ENCODE measurements around the gene PIWIL1. TPM values are rescaled to one million over a fixed set of nuclear protein-coding genes. Genes with fewer than 3 reads are reported as not detected.

Gene PIWIL1
- total RNA-seq, 1 donor from 2014 or later, result not detected

DNA sequence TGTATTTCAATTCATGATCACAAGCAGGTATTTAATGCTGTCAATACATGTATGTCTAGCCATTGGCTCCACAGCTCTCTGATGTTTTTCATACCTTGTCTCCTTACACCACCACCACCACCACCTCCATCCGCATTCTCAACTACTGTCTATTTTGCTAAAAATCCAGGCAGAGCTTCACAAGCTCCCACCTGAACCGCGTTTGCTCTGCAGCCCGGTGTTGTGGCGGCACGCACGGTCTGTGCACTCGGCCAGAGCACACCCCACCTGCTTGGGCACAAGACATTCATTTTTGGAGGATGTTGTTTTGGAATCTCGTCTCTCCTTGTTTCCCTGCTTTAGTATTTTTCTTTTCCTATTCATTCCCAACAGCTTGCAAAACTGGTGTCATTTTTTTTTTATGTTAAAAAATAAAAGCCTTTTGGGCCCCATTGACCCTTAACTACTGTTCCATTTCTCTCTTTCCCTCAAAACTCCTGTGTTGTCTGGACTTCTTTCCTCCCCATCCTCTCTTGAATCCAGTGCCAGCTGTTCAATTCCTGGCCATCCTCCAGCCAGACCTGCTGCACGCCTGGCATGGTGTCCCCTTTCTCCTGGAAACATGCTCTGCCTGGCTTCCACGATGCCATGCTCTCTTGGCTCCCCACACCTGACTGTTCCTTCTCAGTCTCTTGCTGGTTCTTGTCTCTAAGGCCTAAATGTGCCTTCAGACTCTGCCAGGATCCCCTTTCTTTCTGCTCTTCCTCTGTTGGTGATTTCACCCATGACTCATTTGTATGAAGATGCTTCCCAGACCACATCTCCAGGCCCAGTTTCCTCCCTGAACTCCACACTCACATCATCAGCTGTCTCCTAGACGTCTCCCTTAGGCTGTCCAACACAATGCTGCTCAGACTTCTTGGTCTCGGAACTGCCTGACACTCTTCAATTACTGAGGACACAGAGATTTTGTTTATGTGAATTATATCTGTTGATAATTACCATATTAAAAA is 37.9 kb downstream of the PIWIL1 start:
- Mint-ChIP-seq H3K36me3 (ENCODE audit: low read depth) (no peaks in the 10 kb centered on the region), H3K9me3 (ENCODE audit: low read depth) (no peaks in the 10 kb centered on the region), H3K27me3 (ENCODE audit: low read depth) (peaks cover 7% of the 10 kb centered on the region), H3K4me3 (ENCODE audit: unreplicated experiment) (no peak overlapping the region), H3K27ac (ENCODE audit: unreplicated experiment) (no peak overlapping the region), H3K4me1 (ENCODE audit: low read depth) (no peaks in the 10 kb centered on the region)
- TF ChIP-seq CTCF (IDR thresholded peaks at IDR 0.05), result no peak
- DNase-seq (ENCODE audit: low spot score), result no peak

- no peak overlapping the region for H3K27ac Mint-ChIP-seq (ENCODE audit: unreplicated experiment)
- TF ChIP-seq CTCF (IDR thresholded peaks at IDR 0.05), result no peak
- H3K9me3 Mint-ChIP-seq (ENCODE audit: low read depth), result peaks cover 6% of the 10 kb centered on the region
- no peak overlapping the region for H3K4me3 Mint-ChIP-seq (ENCODE audit: unreplicated experiment)
- DNase-seq (ENCODE audit: low spot score), result no peak
- no peaks in the 10 kb centered on the region for H3K36me3 Mint-ChIP-seq (ENCODE audit: low read depth)
- H3K4me1 Mint-ChIP-seq (ENCODE audit: low read depth), result no peaks in the 10 kb centered on the region
- peaks cover 8% of the 10 kb centered on the region for H3K27me3 Mint-ChIP-seq (ENCODE audit: low read depth)
Measured at GRCh38 chr12:130382818-130383217, 45.1 kb downstream of the PIWIL1 start.

GRCh38 chr12:130384234-130384633 is 46.5 kb downstream of the PIWIL1 start:
- H3K27me3 Mint-ChIP-seq (ENCODE audit: low read depth), result peaks cover 12% of the 10 kb centered on the region

DNA sequence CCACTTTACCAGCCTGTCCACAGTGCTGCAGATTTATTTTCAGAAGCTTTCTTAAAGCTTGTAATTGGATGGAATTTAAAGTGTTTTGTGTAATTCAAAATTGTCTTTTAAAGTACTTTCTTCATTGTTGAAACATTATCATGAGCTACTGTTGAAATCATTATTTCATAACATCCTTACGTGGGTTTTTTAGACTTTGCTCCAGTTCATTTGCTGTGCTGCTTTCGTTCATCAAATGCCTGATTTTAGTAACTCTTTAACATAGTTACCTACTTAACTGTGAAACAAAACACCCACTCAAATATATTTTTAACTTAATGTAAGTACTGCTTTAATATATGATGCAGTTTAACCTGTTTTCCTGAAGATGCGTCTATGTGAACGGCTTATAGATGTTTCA is 47.5 kb downstream of the PIWIL1 start:
- Mint-ChIP-seq H3K9me3 (ENCODE audit: low read depth) (peaks cover 6% of the 10 kb centered on the region), H3K27ac (ENCODE audit: unreplicated experiment) (no peak overlapping the region), H3K4me1 (ENCODE audit: low read depth) (no peaks in the 10 kb centered on the region), H3K4me3 (ENCODE audit: unreplicated experiment) (no peak overlapping the region), H3K27me3 (ENCODE audit: low read depth) (peaks cover 14% of the 10 kb centered on the region), H3K36me3 (ENCODE audit: low read depth) (no peaks in the 10 kb centered on the region)
- DNase-seq (ENCODE audit: low spot score), result no peak
- no peak for TF ChIP-seq CTCF (IDR thresholded peaks at IDR 0.05)

More at GRCh38 chr12:130384234-130384633, 46.5 kb downstream of the PIWIL1 start:
- H3K36me3 Mint-ChIP-seq (ENCODE audit: low read depth), result no peaks in the 10 kb centered on the region
- no peak for DNase-seq (ENCODE audit: low spot score)
- no peak for TF ChIP-seq CTCF (IDR thresholded peaks at IDR 0.05)
- no peak overlapping the region for H3K4me3 Mint-ChIP-seq (ENCODE audit: unreplicated experiment)
- no peaks in the 10 kb centered on the region for H3K4me1 Mint-ChIP-seq (ENCODE audit: low read depth)
- peaks cover 6% of the 10 kb centered on the region for H3K9me3 Mint-ChIP-seq (ENCODE audit: low read depth)
- no peak overlapping the region for H3K27ac Mint-ChIP-seq (ENCODE audit: unreplicated experiment)

DNA sequence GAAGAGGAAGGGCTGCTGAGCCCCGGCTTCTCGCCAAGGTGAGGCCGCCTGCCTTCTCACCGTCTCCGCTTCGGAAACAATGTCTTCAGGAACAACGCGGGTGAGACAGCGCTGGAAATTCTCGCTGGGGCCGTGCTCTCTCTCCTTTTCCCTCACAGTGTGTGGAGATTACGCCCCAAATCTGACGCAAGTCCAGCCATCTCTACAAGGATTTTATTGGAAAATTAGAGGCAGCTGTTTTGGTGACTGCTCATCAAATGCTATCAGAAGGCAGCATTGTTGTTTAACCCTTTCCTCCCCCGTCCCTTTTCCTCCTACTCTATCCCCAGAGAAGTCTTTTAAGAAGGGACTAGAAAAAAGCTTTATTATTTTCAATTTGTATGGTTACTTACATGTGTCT is 53.5 kb downstream of the PIWIL1 start:
- no peaks in the 10 kb centered on the region for H3K9me3 Mint-ChIP-seq (ENCODE audit: low read depth)
- H3K4me1 Mint-ChIP-seq (ENCODE audit: low read depth), result no peaks in the 10 kb centered on the region
- peaks cover 12% of the 10 kb centered on the region for H3K27me3 Mint-ChIP-seq (ENCODE audit: low read depth)
- no peak for DNase-seq (ENCODE audit: low spot score)
- H3K27ac Mint-ChIP-seq (ENCODE audit: unreplicated experiment), result no peak overlapping the region
- no peak for TF ChIP-seq CTCF (IDR thresholded peaks at IDR 0.05)
- no peaks in the 10 kb centered on the region for H3K36me3 Mint-ChIP-seq (ENCODE audit: low read depth)
- no peak overlapping the region for H3K4me3 Mint-ChIP-seq (ENCODE audit: unreplicated experiment)

All from chondrocyte (in vitro differentiated cells).